ENCODE results near the gene PCDHB9.

PCDHB9 gene

DNA sequence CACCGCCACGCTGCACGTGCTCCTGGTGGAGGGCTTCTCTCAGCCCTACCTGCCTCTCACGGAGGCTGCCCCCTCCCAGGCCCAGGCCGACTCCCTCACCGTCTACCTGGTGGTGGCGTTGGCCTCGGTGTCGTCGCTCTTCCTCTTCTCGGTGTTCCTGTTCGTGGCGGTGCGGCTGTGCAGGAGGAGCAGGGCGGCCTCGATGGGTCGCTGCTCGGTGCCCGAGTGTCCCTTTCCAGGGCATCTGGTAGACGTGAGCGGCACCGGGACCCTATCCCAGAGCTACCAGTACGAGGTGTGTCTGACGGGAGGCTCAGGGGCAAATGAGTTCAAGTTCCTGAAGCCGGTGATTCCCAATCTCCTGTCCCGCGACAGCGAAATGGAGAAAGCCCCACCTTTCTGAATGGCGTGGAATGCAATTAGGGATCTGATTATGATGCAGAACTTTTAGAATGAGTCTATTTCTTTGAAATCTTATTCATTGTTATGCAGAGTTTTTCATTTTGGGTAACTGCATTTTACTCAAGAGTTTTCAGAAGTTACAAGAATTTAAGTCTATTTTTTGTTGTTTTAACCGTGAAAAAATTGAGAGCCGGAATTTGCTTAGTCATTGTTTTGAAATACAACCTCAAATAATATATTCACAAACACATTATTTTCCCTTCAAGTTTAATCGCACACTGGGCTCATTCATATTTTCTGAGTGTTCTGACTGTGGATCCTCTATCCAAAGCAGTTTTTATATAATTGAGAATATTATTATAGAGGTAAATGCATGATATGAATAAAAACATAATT is 49.8 kb downstream of the PCDHB9 start:
- DNase-seq (ENCODE audit: low read depth in 2 of 2), result no peak

Measured in fibroblast of skin of left biceps (primary cell).